AG09309 (cell line): ENCODE results near the gene CDC42BPB.

Source experiments
- DNase-seq: peaks from one replicate; pipeline ENCODE4 v3.0.0-alpha.2; 2010; ENCODE audit warnings: low read depth
- H3K4me3 ChIP-seq: 2 replicates; pipeline ENCODE4 v1.5.1; 2011; ENCODE audit warnings: mild to moderate bottlenecking, low read depth, low read length, moderate library complexity; ENCODE audit not compliant: control insufficient read depth
- CTCF ChIP-seq: IDR thresholded peaks from 2 replicates; pipeline ENCODE4 v1.5.1; 2011; ENCODE audit warnings: mild to moderate bottlenecking, low read depth, low read length, inconsistent platforms; ENCODE audit not compliant: insufficient read depth, control insufficient read depth; ENCODE audit errors: missing control alignments

CDC42BPB gene

GRCh38 chr14:103031566-103031911 lies 25.8 kb downstream of the CDC42BPB start:
- H3K4me3 ChIP-seq, result no peak overlapping the region
- no peak for TF ChIP-seq CTCF
- DNase-seq, result no peak

DNA sequence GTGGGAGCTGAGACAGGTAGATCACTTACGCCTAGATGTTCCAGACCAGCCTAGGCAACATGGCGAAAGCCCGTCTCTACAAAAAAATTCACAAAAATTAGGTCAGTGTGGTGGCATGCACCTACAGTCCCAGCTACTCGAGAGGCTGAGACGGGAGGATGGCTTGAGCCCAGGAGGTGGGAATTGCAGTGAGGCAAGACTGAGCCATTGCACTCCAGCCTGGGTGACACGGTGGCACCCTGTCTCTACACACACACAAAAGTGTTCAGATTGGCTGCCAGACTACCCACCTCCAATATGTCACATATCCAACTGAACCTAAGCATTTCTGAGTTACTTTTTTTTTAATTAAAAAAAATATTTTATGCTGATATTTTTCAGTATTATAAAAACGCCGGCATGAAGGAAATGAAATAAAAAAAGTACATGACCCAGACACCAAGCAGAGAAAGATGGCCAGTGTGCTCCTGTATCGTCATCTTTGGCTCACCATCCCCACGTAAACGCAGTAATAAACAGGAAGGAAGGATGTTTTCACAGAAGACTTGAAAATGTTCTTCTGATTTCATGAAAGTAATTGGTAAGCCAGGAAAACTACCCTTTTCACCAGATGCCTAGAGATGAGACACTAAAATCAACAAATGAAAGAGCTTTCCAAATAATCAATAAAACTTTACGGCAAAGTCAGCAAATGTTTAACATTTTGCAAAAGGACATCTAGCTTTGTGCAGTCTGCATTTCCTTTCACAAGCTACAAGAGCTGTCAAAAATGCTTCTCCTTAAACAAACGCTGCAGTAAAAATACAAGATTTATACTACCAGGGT lies 26.4 kb downstream of the CDC42BPB start:
- no peak for TF ChIP-seq CTCF

GRCh38 chr14:103029936-103030335 lies 27.4 kb downstream of the CDC42BPB start:
- no peak overlapping the region for H3K4me3 ChIP-seq
- no peak for DNase-seq
- no peak for TF ChIP-seq CTCF

More for the DNA sequence above, 26.4 kb downstream of the CDC42BPB start:
- no peak overlapping the region for H3K4me3 ChIP-seq
- no peak for DNase-seq

- TF ChIP-seq CTCF, result no peak
- DNase-seq, result no peak
- no peak overlapping the region for H3K4me3 ChIP-seq
Observed at GRCh38 chr14:103028772-103029171, 28.6 kb downstream of the CDC42BPB start.

- no peak for DNase-seq
- no peak for TF ChIP-seq CTCF
- no peak overlapping the region for H3K4me3 ChIP-seq
Observed at GRCh38 chr14:103028161-103028767, 29.1 kb downstream of the CDC42BPB start.

GRCh38 chr14:103027451-103027850 lies 29.9 kb downstream of the CDC42BPB start:
- no peak overlapping the region for H3K4me3 ChIP-seq
- TF ChIP-seq CTCF, result no peak
- DNase-seq, result no peak
